Measurements from ENCODE around the gene COG5.
"Not testable (repeated sequence)": the region's sequence is repeated elsewhere in the genome, so short reads cannot be mapped to it uniquely, and the experiment has no call there.

The COG5 gene

DNA sequence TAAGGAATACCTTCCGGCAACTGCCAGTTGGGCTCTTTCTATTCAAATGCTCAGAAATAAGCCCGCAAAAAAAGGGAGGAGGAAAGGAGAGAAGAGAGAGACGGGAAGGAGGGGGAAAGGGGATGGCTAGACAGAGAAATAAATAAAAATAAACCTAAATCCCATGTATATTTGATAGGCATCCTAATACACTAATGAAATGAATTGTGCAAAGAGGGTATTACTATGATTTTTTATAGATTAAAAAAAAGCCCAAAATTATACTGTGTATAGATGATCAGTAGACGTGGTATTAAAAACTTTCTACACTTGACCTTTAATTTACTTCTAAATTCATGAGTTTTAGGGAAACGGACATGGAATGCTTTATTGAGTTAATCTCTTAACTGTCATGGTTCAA lies 305.0 kb downstream of the COG5 start:
- in situ Hi-C loops (cut with MboI; ENCODE audit: low pct_unique_long_range_greater_than_20kb, low sequenced_read_pairs) = no loop called here

DNA sequence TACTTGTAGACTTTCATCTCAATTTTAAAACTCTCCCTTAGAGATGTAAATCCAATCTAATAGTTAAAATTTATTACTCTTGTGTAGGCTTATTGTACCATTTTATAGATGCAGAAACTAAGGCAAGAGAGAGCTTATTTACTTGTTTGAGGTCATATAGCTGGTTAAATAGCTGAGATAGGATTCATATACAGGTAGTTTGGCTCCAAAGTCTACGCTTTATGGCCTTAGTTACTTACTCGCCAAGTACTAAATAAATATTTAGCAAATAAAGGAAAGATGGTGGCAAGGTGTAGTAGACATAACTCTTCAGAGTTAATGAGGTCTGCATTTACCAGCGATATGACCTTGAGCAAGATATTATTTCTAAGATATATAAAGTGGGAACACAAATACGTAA lies 308.1 kb downstream of the COG5 start:
- in situ Hi-C loops (cut with MboI; ENCODE audit: low pct_unique_long_range_greater_than_20kb, low sequenced_read_pairs) = no loop called here
- DNase-seq = no peak

More for the DNA sequence above, 305.0 kb downstream of the COG5 start:
- DNase-seq = no peak

DNA sequence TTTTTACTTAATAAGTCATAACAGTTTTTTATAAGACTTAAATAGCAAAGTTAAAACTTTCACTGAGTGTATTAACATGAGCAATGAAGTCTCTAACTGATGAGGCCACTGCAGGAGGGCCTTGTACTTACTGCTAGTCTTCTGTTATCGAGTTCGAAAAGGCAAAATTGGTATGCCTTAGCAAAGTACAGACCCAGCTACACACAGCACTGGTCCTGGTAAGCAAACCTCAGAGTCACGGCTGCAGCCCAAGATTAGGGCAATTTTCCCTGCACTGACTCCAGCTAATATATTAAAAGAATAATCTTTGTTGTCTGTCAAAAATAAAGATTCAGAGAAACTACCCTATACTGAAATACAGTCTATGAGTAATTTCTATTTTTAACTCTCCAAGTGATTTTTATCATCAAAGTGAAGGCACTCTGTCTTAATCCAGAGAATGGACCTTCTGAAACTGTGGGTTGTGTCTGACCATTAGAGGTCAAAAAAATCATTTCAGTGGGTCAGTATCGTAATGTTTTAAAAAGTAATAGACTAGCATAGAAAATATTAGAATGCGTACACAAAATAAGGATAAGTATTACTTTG lies 309.2 kb downstream of the COG5 start:
- in situ Hi-C loops (cut with MboI; ENCODE audit: low pct_unique_long_range_greater_than_20kb, low sequenced_read_pairs) = no loop called here
- no peak for DNase-seq

DNA sequence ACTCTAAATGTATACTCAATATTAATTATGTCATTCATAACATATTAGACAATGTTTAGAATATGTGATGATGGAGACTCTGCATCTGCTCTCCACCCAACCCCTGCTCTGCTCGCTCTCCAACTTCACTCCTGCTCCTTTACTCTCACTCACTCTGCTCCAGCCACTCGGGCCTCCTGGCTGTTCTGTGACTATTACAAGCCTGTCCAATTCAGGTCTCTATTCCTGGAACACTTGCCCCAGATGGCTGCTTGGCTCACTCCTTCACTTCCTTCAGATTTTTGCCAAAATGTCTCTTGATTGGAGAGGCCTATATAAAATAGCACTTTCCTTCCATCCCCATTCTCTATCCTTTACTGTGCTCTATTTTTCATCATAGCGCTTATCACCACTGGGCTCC lies 310.1 kb downstream of the COG5 start:
- in situ Hi-C loops (cut with MboI; ENCODE audit: low pct_unique_long_range_greater_than_20kb, low sequenced_read_pairs) = no loop called here
- DNase-seq = no peak

DNA sequence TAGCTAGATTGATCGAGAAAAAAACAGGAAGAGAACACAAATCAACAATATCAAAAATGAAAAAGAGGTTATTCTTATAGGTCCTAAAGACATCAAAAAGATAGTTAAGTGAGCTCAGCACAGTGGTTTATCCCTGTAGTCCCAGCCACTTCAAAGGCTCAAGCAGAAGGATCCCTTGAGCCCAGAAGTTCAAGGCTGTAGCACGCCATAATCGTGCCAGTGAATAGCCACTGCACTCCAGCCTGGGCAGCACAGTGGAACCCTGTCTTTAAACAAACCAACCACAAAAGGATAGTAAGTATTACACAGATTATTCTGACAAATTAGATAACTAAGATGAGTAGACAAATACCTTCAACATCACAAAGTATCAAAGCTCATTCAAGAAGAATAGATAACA lies 311.8 kb downstream of the COG5 start:
- in situ Hi-C loops (cut with MboI; ENCODE audit: low pct_unique_long_range_greater_than_20kb, low sequenced_read_pairs) = no loop called here
- DNase-seq = no peak

DNA sequence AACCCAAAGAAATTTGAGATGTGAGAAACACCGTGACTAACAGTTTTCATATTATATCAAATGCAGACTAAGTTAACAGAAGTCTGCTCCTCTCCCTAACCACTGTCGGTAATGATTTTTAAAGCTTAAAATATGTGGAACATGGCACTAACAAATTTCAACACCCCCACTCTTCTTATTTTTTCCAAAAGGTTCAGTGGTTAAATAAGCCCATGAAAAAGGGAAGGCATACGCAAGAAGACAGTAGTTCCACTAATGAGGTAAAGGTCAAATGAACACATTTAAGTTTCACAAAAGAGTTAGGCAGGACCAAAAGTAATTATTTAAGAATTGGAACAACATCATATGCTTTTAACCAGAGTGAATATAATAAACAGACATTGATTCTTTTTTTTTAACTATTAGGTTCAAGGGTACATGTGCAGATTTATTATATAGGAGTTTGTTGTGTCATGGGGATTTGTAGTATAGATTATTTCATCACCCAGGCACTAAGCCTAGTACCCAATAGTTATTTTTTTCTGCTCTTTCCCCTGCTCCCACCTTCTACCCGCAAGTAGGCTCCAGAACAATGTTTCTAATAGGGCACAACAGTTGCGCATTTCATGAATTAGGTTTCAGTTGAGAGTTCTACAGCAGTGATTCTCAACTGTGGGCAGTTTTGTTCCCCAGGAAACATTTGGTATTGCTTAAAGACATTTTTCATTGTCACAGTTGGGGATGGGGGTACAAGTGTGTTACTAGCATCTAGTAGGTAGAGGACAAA lies 315.0 kb downstream of the COG5 start:
- in situ Hi-C loops (cut with MboI; ENCODE audit: low pct_unique_long_range_greater_than_20kb, low sequenced_read_pairs) = no loop called here
- no peak for DNase-seq

DNA sequence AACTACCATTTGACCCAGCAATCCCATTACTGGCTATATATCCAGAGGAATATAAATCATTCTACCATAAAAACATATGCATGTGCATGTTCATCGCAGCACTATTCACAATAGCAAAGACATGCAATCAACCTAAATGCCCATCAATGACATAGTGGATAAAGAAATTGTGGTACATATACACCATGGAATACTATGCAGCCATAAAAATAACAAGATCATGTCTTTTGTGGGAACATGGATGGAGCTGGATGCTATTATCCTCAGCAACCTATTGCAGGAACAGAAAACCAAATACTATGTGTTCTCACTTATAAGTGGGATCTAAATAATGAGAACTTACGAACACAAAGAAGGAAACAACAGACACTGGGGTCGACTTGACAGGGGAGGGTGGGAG lies 316.9 kb downstream of the COG5 start:
- in situ Hi-C loops (cut with MboI; ENCODE audit: low pct_unique_long_range_greater_than_20kb, low sequenced_read_pairs); DNase-seq: not testable (repeated sequence)

DNA sequence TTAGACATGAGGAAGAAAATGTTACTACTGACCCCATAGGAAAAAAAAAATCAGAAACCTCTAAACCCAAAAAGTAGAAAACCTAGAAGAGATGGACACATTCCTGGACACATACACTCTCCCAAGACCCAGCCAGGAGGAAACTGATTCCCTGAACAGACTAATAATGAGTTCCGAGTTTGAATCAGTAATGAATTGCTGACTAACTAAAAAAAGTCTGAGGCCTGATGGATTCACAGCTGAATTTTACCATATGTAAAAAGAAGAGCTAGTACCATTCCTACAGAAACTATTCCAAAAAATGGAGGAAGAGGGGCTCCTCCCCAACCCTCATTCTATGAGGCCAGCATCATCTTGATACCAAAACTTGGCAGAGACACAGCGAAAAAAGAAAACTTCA lies 319.1 kb downstream of the COG5 start:
- in situ Hi-C loops (cut with MboI; ENCODE audit: low pct_unique_long_range_greater_than_20kb, low sequenced_read_pairs) = no loop called here
- DNase-seq = no peak

DNA sequence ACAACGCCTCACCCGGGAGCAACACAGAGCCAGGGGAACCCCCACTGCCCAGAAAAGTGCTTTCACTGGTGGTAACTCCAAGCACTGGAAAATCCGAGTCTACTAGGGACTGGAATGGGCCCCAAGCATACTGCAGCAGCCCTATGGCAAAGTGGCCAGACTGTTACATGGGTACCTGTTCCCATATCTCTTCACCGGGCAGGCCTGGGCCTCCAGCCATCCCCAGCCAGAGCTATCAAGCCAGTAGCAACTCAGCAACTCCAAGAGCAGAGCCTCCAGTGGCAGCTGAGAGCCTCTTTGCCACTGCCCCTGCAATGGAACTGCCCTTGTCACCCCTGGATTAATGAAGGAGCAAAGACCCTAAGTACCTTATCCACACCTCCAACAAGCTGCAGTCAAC lies 321.5 kb downstream of the COG5 start:
- in situ Hi-C loops (cut with MboI; ENCODE audit: low pct_unique_long_range_greater_than_20kb, low sequenced_read_pairs) = no loop called here
- DNase-seq = no peak

DNA sequence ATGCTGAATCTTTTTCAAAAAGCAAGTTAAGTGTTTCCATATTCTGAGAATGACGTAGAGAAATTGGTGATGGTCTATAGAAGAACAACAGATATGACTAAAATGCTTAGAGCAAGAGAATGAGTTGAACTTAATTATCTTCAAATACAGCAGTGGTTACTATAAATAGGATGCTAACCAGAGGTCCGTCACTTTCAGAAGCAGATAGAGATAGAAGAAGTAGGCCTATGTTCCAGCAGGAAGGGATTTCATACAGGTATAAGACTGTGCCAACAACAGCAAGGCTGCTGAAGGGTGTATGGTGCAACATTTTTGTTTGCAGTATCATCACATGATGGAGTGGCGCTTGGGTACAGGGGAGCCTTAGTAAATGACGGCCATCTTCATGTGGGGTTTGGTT lies 326.3 kb downstream of the COG5 start:
- no peak for DNase-seq
- in situ Hi-C loops (cut with MboI; ENCODE audit: low pct_unique_long_range_greater_than_20kb, low sequenced_read_pairs) = no loop called here

DNA sequence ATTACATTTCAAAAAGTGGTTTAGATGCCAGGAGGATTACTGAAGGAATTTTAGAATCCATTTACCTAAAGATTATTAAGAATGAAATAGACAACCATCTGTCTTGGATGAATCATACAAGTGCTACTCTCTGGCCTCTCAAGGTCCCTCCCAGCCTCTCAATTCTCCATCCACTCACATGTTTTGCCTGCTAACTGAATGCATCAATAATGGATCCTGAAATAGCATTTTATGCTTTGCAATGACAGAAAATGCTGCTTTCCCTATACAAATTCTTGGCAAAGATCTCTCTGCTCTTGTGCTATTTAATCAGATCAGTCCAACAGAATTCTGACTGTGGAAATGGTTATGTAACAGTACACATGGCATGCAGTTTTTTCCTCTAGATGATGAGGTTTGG lies 326.9 kb downstream of the COG5 start:
- DNase-seq = no peak
- in situ Hi-C loops (cut with MboI; ENCODE audit: low pct_unique_long_range_greater_than_20kb, low sequenced_read_pairs) = no loop called here

DNA sequence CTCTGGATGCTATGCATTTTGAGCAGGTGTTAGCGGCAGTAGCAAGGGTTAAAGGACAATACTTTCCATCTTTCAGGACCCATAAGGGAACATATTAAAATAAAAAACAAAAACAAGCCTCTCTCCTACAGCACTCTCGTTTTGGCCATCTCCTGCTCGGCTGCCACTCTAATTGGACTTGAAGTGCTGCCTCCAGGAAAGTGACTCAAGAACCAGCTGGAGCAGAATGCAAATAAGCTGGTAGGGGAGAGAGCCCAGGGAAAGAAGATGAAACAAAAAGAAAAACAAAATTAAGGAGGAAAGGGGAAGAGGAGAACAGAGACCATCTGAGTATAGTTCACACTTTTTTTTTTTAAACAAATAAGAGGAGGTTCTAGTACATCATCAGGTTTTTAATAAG lies 329.3 kb downstream of the COG5 start:
- DNase-seq = no peak
- in situ Hi-C loops (cut with MboI; ENCODE audit: low pct_unique_long_range_greater_than_20kb, low sequenced_read_pairs) = no loop called here

DNA sequence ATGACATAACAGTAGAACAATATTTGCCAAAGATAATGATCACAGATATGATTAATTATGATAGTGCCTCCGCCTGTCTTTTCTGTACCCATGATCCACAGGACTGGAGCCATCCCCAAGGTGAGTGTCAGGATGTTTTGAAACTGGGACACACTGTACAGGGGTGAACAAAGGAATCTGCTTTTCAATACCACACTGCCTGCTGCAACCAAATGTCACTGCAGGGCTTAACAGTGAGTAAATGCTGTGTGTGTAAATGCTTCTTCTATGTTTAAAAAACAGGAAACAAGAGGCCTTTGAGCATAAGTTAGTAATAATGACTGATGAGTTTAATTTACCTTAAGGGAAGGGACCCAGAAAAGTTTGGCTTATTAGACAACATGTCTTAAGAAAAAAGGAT lies 329.7 kb downstream of the COG5 start:
- in situ Hi-C loops (cut with MboI; ENCODE audit: low pct_unique_long_range_greater_than_20kb, low sequenced_read_pairs) = no loop called here
- no peak for DNase-seq

DNA sequence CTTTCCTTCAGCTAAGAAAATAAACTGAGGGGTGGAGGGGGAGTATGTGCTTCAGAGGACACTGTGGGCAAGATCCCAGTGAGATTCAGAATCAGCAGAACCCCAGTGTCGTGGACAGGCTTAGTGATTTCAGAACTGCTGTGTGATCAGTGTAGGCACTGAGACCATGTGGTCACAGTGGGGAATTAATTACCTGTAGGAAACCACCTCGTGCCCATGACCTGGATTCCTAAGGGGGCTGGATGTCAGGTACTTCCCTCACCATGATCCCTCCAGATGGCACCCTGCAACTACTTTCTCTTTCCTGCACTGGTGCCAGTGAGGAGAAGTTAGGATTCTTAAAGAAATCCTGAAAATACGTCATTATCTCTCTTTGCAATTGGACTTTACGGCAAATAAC lies 330.5 kb downstream of the COG5 start:
- in situ Hi-C loops (cut with MboI; ENCODE audit: low pct_unique_long_range_greater_than_20kb, low sequenced_read_pairs) = no loop called here
- peak; percentile 8 for DNase-seq

DNA sequence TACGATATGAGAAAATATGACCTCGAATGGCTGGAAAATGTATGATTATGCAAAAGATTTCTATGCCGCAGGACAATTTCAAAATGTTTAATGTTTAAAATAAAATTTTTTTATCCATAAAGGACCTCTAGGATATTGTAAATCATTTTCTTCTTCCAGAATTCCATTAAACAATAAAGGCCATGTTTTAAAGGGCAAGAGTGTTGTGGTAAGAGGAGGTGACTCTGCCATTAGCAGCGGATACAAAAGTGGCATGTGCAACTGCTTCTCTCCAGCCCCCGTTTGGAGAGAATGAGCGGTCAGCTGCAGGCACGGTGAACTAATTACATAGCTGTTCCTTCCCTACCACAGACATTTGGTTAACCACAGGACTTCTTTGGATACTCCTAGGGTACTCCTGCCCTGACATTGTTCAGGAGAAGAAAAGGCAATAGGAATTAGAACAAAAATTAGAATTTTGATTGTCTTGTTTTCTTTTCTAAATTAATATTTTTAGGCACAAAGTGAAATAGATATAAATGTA lies 331.1 kb downstream of the COG5 start:
- DNase-seq = peak; percentile 57
- in situ Hi-C loops (cut with MboI; ENCODE audit: low pct_unique_long_range_greater_than_20kb, low sequenced_read_pairs) = no loop called here

DNA sequence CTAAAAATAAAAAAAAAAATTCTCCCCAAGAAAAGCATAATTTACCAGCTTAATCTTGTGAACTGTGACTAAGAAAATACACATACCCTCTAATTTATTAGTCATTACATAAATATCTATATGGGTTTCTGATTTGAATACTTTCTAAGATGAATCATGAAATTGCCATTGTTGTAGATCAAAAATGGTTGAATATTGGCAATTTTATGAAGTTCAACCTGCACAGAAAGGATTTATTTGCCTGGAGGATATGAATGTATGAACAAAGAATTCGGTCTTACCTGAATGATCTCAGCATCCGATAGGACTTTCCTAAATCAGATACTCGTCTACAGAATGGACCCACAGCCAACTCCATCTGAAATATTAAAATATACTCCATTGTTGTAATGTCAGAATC lies 333.4 kb downstream of the COG5 start:
- in situ Hi-C loops (cut with MboI; ENCODE audit: low pct_unique_long_range_greater_than_20kb, low sequenced_read_pairs) = no loop called here
- no peak for DNase-seq

DNA sequence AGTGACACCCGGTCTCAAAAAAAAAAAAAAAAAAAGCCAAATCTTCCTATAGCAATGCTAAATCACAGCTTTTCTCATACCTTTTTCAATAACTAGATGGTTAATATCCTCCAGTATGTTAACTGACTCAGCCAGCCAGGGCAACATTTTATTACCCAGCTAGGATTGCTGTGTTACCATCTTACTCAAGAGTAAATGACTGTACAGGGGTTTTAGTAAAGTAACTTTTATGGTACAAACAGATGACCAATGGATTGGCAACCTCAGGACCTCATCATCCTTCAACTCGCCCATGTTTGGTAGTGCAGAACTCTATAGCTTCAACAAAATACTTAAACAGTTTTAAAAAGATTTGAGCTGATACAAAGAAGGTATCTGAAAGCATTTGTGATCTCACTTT lies 335.4 kb downstream of the COG5 start:
- no peak for DNase-seq
- in situ Hi-C loops (cut with MboI; ENCODE audit: low pct_unique_long_range_greater_than_20kb, low sequenced_read_pairs) = no loop called here

DNA sequence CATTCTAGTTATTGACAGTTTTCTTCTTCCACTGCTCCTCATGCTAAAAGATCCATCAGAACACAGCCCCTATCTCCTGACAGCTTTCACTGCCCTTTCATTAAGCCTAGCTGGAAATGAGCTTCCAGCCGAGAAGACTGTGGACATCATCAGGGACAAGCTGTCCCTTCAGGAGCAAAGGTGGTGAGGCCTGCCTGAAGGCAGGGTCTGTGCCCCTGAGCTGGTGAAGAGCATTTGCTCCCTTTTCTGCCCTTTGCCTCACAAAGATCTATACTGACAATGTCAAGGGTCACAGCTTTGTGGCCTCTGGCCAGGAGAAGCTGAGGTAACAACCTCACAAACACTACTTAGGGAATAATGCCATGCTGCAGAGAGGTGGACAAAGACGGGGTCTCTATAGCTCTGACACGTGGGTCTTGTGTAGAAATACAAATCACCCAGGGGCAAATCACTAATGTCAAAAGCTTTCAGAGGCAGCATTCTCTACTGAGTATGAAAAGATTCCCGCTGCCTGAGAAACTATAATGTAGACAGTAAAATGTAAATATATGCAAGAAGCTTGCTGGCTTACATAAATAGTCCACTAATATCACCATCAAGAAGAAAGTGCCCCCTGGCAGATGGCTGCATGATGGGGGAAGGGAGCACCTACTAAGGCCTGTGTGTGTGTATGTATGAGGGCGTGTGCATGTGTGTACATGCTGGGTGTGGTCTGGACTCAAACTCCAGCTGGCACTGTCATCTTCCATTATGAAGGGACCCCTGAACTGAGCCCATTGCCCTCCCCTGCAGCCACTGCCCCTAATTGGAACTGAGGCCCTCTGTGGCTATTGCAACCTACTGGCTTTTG lies 339.1 kb downstream of the COG5 start:
- no peak for DNase-seq
- in situ Hi-C loops (cut with MboI; ENCODE audit: low pct_unique_long_range_greater_than_20kb, low sequenced_read_pairs) = loop anchor here (25.0 kb wide), 1 partner anchor 638 kb away; no protein-coding TSS in a partner anchor

DNA sequence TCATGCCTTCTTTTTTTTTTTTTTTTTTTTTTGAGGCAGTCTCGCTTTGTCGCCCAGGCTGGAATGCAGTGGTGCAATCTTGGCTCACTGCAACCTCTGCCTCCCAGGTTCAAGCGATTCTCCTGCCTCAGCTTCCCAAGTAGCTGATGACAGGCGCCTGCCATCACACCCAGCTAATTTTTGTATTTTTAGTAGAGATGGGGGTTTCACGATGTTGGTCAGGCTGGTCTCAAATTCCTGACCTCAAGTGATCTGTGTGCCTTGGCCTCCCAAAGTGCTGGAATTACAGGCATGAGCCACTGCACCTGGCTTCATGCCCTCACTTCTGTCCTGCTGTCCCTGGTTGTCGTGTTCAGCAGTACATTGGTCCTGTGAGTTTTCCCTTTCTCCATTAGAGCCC lies 342.9 kb downstream of the COG5 start:
- DNase-seq = not testable (repeated sequence)
- in situ Hi-C loops (cut with MboI; ENCODE audit: low pct_unique_long_range_greater_than_20kb, low sequenced_read_pairs) = loop anchor here (25.0 kb wide), 1 partner anchor 641 kb away; no protein-coding TSS in a partner anchor

DNA sequence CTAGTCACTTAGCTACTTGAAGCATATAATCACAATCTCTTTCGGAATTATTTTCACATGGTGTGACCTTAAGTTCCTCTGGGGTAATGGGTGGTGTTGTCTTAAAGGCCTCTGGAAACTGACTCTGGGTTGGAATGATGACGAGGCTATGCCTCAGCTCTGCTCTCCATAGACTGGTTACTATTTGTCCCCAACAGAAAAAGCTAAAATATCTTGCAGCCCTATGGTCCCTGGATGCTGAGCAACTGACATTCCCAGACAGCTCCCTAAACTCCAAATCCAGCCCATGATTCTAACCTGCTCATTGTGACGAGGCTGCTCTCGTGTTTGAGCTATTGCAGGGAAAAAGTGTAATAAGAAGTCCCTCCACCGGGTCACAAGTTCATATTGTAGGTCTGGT lies 343.4 kb downstream of the COG5 start:
- no peak for DNase-seq
- in situ Hi-C loops (cut with MboI; ENCODE audit: low pct_unique_long_range_greater_than_20kb, low sequenced_read_pairs) = loop anchor here (25.0 kb wide), 1 partner anchor 642 kb away; no protein-coding TSS in a partner anchor

Data from KBM-7 (cell line).